CD4-positive, alpha-beta memory T cell (primary cell): ENCODE results near the gene FLT1. TPM values are rescaled to one million over a fixed set of nuclear protein-coding genes. Genes with fewer than 3 reads are reported as not detected.

Experiments used
- CTCF ChIA-PET: fragments of 350-600 bp; sonication (Branson Sonifier 250); formaldehyde crosslinking; loops from one replicate; lab custom pipeline; 2021; ENCODE audit warnings: inconsistent platforms; ENCODE audit not compliant: partially characterized antibody; lab: Charles Lee
- POLR2A ChIA-PET: fragments of 350-600 bp; sonication (Branson Sonifier 250); formaldehyde crosslinking; loops from one replicate; lab custom pipeline; 2021; ENCODE audit not compliant: partially characterized antibody; lab: Charles Lee
- DNase-seq, 5 donors: peaks; one replicate each; pipeline versions ENCODE4 v3.0.0 to v3.0.0-alpha.2; 2020 to 2022; ENCODE audit warnings: mixed read lengths in 1 of 5
- H3K27ac ChIP-seq: one replicate; pipeline ENCODE4 v1.7.0; 2013; ENCODE audit warnings: low read depth, low read length
- H3K27me3 ChIP-seq: 2 replicates; pipeline ENCODE4 v1.7.0; 2013; ENCODE audit warnings: mild to moderate bottlenecking, low read length, moderate library complexity; ENCODE audit not compliant: insufficient read depth
- H3K36me3 ChIP-seq: 2 replicates; pipeline ENCODE4 v1.7.0; 2013; ENCODE audit warnings: mild to moderate bottlenecking, low read length, moderate library complexity; ENCODE audit not compliant: insufficient read depth
- H3K4me1 ChIP-seq: 2 replicates; pipeline ENCODE4 v1.7.0; 2013; ENCODE audit warnings: mild to moderate bottlenecking, low read length, moderate library complexity; ENCODE audit not compliant: insufficient read depth
- H3K4me3 ChIP-seq, 2 donors: one replicate each; pipeline ENCODE4 v1.7.0; 2013; ENCODE audit warnings: low read length in 2 of 2, mild to moderate bottlenecking in 1 of 2
- H3K9me3 ChIP-seq, 2 donors: one replicate each; pipeline ENCODE4 v1.7.0; 2013; ENCODE audit warnings: low read length in 2 of 2, control low read depth in 1 of 2; ENCODE audit not compliant: control insufficient read depth in 1 of 2
- H3K27ac Mint-ChIP-seq, 7 donors: one replicate each; pipeline ENCODE4 v1.8.0; 2020 to 2021; ENCODE audit warnings: mixed read lengths in 7 of 7, mild to moderate bottlenecking in 6 of 7, inconsistent platforms in 3 of 7, moderate library complexity in 3 of 7
- H3K27me3 Mint-ChIP-seq, 2 donors: one replicate each; pipeline ENCODE4 v1.8.0; 2020 to 2021; ENCODE audit warnings: mixed read lengths in 2 of 2
- H3K36me3 Mint-ChIP-seq, 2 donors: one replicate each; pipeline ENCODE4 v1.8.0; 2020 to 2021; ENCODE audit warnings: mixed read lengths in 2 of 2, inconsistent platforms in 1 of 2, mild to moderate bottlenecking in 1 of 2
- H3K4me1 Mint-ChIP-seq, 4 donors: one replicate each; pipeline ENCODE4 v1.8.0; 2020 to 2021; ENCODE audit warnings: mixed read lengths in 4 of 4, mild to moderate bottlenecking in 1 of 4
- H3K4me3 Mint-ChIP-seq, 8 donors: one replicate each; pipeline ENCODE4 v1.8.0; 2020 to 2021; ENCODE audit warnings: mixed read lengths in 8 of 8, mild to moderate bottlenecking in 7 of 8, moderate library complexity in 6 of 8, inconsistent platforms in 3 of 8
- H3K9me3 Mint-ChIP-seq, 8 donors: one replicate each; pipeline ENCODE4 v1.8.0; 2020 to 2021; ENCODE audit warnings: mixed read lengths in 8 of 8, mild to moderate bottlenecking in 5 of 8, inconsistent platforms in 3 of 8, moderate library complexity in 1 of 8
- intact Hi-C: fragments of 100-400 bp; cut with micrococcal nuclease; formaldehyde crosslinking; loops from one replicate; pipeline ENCODE4 v1.15.1; 2023
- polyA plus RNA-seq, 2 donors: library from polyadenylated mRNA; unstranded; fragments of 300-500 nt; fragmentation: Illumina TruSeq; gene quantifications; one replicate each; pipeline ENCODE4 v1.2.3, GENCODE V29; 2021
- total RNA-seq, 2 experiments: library from RNA; stranded (reverse); gene quantifications; one replicate each; pipeline ENCODE4 v1.2.3, GENCODE V29; 2021

Gene FLT1
- total and polyA plus RNA-seq, 4 experiments from 2014 or later: 0.15 to 0.26 (median 0.25) TPM; not detected in 1

GRCh38 chr13:28438067-28438466 is 56.9 kb downstream of the FLT1 start:
- Histone ChIP-seq H3K9me3 (no peaks in the 10 kb centered on the region), H3K27me3 (no peaks in the 10 kb centered on the region), H3K36me3 (no peaks in the 10 kb centered on the region), H3K27ac (no peak overlapping the region), H3K4me1 (no peaks in the 10 kb centered on the region), H3K4me3 (no peak overlapping the region)
- intact Hi-C loops: no loop called here
- ChIA-PET CTCF (no interaction called here), POLR2A (no interaction called here)
- Mint-ChIP-seq H3K36me3 (no peaks in the 10 kb centered on the region), H3K4me1 (no peaks in the 10 kb centered on the region), H3K4me3 (no peak overlapping the region), H3K9me3 (peaks cover 0 to 8% (median 0%) of the 10 kb centered on the region in 8 donors), H3K27ac (no peak overlapping the region), H3K27me3 (peaks cover 2 to 7% of the 10 kb centered on the region in 2 donors)
- no peak for DNase-seq

DNA sequence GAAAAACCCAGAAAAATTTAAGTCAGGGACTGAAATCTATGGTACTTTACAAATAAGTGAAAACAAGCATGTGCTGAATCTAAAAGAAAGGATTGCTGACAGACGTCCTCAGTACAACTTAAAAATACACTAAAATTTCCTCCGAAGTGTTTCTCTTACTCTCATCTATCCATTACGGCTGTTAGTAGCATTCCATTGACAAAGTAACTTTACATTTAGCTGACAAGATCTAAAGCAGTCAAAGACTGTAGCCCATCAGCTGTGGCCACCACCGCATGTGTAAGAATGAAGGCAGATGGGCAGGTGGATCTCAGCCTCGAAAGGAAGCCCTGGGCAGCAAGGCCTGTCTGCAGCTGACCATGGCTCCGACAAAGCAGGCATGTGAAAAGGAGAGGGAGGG is 59.0 kb downstream of the FLT1 start:
- H3K9me3 Mint-ChIP-seq: no peaks in the 10 kb centered on the region
- no peak overlapping the region for H3K4me3 Mint-ChIP-seq
- H3K4me1 Mint-ChIP-seq: no peaks in the 10 kb centered on the region
- no peak overlapping the region for H3K4me3 ChIP-seq
- ChIA-PET POLR2A (no interaction called here), CTCF (no interaction called here)
- intact Hi-C loops: no loop called here
- DNase-seq: no peak
- H3K36me3 ChIP-seq: no peaks in the 10 kb centered on the region
- no peaks in the 10 kb centered on the region for H3K4me1 ChIP-seq
- H3K9me3 ChIP-seq: no peaks in the 10 kb centered on the region
- H3K27ac Mint-ChIP-seq: no peak overlapping the region
- H3K27me3 Mint-ChIP-seq: peaks cover 2 to 3% of the 10 kb centered on the region in 2 donors
- no peaks in the 10 kb centered on the region for H3K27me3 ChIP-seq
- no peaks in the 10 kb centered on the region for H3K36me3 Mint-ChIP-seq
- H3K27ac ChIP-seq: no peak overlapping the region

- intact Hi-C loops: no loop called here
- ChIA-PET POLR2A (no interaction called here), CTCF (interaction anchor here (0.6 kb wide), 1 partner anchor 130 kb away, joined by 3 read pairs; no protein-coding TSS in a partner anchor)
- H3K4me1 Mint-ChIP-seq: no peaks in the 10 kb centered on the region
- Histone ChIP-seq H3K27ac (no peak overlapping the region), H3K36me3 (no peaks in the 10 kb centered on the region), H3K9me3 (no peaks in the 10 kb centered on the region), H3K4me1 (no peaks in the 10 kb centered on the region), H3K27me3 (no peaks in the 10 kb centered on the region), H3K4me3 (no peak overlapping the region)
- H3K27ac Mint-ChIP-seq: no peak overlapping the region
- no peak overlapping the region for H3K4me3 Mint-ChIP-seq
- no peaks in the 10 kb centered on the region for H3K9me3 Mint-ChIP-seq
- H3K27me3 Mint-ChIP-seq: peaks cover 2 to 3% of the 10 kb centered on the region in 2 donors
- DNase-seq: no peak
- H3K36me3 Mint-ChIP-seq: no peaks in the 10 kb centered on the region
These were observed 60.0 kb downstream of the FLT1 start for GRCh38 chr13:28434926-28435325.

- intact Hi-C loops: no loop called here
- H3K36me3 ChIP-seq: no peaks in the 10 kb centered on the region
- no peak overlapping the region for H3K27ac ChIP-seq
- H3K9me3 Mint-ChIP-seq: no peaks in the 10 kb centered on the region
- H3K9me3 ChIP-seq: no peaks in the 10 kb centered on the region
- ChIA-PET POLR2A (no interaction called here), CTCF (no interaction called here)
- DNase-seq: no peak
- no peaks in the 10 kb centered on the region for H3K4me1 ChIP-seq
- no peak overlapping the region for H3K4me3 Mint-ChIP-seq
- H3K36me3 Mint-ChIP-seq: no peaks in the 10 kb centered on the region
- H3K4me3 ChIP-seq: no peak overlapping the region
- no peaks in the 10 kb centered on the region for H3K4me1 Mint-ChIP-seq
- H3K27me3 ChIP-seq: no peaks in the 10 kb centered on the region
- H3K27me3 Mint-ChIP-seq: peaks cover 2 to 3% of the 10 kb centered on the region in 2 donors
- no peak overlapping the region for H3K27ac Mint-ChIP-seq
These were observed 61.9 kb downstream of the FLT1 start for GRCh38 chr13:28432816-28433560.

DNA sequence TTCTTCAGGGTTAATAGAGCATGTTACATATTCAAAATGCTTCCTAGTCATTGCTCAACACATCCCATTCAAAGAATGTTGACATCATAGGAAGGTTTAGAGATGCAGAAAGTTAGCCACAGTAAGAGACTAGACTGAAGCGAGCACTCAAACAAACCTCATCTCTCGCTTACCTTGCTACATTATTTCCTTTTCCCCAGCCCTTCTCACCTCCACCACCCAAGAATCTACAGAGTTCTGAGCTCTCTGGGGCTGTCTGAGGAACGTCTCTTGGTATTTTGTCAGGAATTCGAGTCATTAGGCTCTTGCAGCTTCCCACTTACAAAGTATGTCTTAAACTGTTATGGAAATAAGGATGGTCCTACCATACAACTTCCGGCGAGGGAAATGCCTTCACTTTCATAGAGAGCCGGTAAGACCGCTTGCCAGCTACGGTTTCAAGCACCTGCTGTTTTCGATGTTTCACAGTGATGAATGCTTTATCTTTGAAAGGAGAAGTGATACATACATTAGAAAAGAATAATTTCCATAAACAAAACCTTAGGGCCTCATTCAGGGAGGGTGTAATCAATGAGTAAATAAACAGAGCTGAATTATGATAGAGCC is 65.1 kb downstream of the FLT1 start:
- peaks cover 0 to 3% of the 10 kb centered on the region in 2 donors for H3K36me3 Mint-ChIP-seq
- H3K27ac Mint-ChIP-seq: no peak overlapping the region
- no peaks in the 10 kb centered on the region for H3K4me1 Mint-ChIP-seq
- ChIA-PET POLR2A (no interaction called here), CTCF (no interaction called here)
- H3K9me3 Mint-ChIP-seq: no peaks in the 10 kb centered on the region
- Histone ChIP-seq H3K4me1 (no peaks in the 10 kb centered on the region), H3K9me3 (no peaks in the 10 kb centered on the region), H3K4me3 (no peak overlapping the region), H3K27ac (no peak overlapping the region), H3K36me3 (no peaks in the 10 kb centered on the region), H3K27me3 (no peaks in the 10 kb centered on the region)
- peak overlapping the region in 1 of 8 donors; percentile 35 for H3K4me3 Mint-ChIP-seq
- H3K27me3 Mint-ChIP-seq: peaks cover 4 to 5% of the 10 kb centered on the region in 2 donors
- intact Hi-C loops: no loop called here
- DNase-seq: no peak

GRCh38 chr13:28429096-28429495 is 65.8 kb downstream of the FLT1 start:
- Mint-ChIP-seq H3K9me3 (no peaks in the 10 kb centered on the region), H3K4me1 (no peaks in the 10 kb centered on the region), H3K4me3 (peak overlapping the region in 1 of 8 donors; percentile 43), H3K36me3 (peaks cover 0 to 3% of the 10 kb centered on the region in 2 donors), H3K27ac (no peak overlapping the region), H3K27me3 (peaks cover 4 to 5% of the 10 kb centered on the region in 2 donors)
- intact Hi-C loops: no loop called here
- no peak overlapping the region for H3K27ac ChIP-seq
- H3K9me3 ChIP-seq: no peaks in the 10 kb centered on the region
- H3K27me3 ChIP-seq: no peaks in the 10 kb centered on the region
- CTCF ChIA-PET: no interaction called here
- H3K4me3 ChIP-seq: no peak overlapping the region
- H3K4me1 ChIP-seq: no peaks in the 10 kb centered on the region
- H3K36me3 ChIP-seq: no peaks in the 10 kb centered on the region
- DNase-seq: no peak
- POLR2A ChIA-PET: no interaction called here

GRCh38 chr13:28426381-28426780 is 68.5 kb downstream of the FLT1 start:
- Mint-ChIP-seq H3K4me1 (peaks cover 7 to 12% (median 9%) of the 10 kb centered on the region in 4 donors), H3K27me3 (peaks cover 7 to 10% of the 10 kb centered on the region in 2 donors), H3K27ac (no peak overlapping the region), H3K9me3 (no peaks in the 10 kb centered on the region), H3K4me3 (no peak overlapping the region), H3K36me3 (peaks cover 0 to 3% of the 10 kb centered on the region in 2 donors)
- no peak overlapping the region for H3K27ac ChIP-seq
- ChIA-PET POLR2A (no interaction called here), CTCF (interaction anchor here (0.9 kb wide), 1 partner anchor 109 kb away, joined by 3 read pairs; no protein-coding TSS in a partner anchor)
- H3K4me1 ChIP-seq: peaks cover 9% of the 10 kb centered on the region
- no peaks in the 10 kb centered on the region for H3K36me3 ChIP-seq
- no peaks in the 10 kb centered on the region for H3K9me3 ChIP-seq
- no peak for DNase-seq
- no peaks in the 10 kb centered on the region for H3K27me3 ChIP-seq
- intact Hi-C loops: no loop called here
- no peak overlapping the region for H3K4me3 ChIP-seq
